HG03432 (cell line): ENCODE measurements around the gene FGR.

Experiments used
- ATAC-seq: cut with Tn5 transposase; IDR thresholded peaks from one replicate; pipeline ENCODE4 v1.9.1; 2021; ENCODE audit warnings: mild to moderate bottlenecking, moderate library complexity; ENCODE audit not compliant: unreplicated experiment

The FGR gene

GRCh38 chr1:27617420-27617819, 17.6 kb downstream of the FGR start:
- no peak for ATAC-seq

GRCh38 chr1:27616441-27616840, 18.5 kb downstream of the FGR start:
- no peak for ATAC-seq

GRCh38 chr1:27615346-27616192, 19.4 kb downstream of the FGR start:
- no peak for ATAC-seq

- ATAC-seq, result no peak
Observed at GRCh38 chr1:27614625-27615344, 20.2 kb downstream of the FGR start.

DNA sequence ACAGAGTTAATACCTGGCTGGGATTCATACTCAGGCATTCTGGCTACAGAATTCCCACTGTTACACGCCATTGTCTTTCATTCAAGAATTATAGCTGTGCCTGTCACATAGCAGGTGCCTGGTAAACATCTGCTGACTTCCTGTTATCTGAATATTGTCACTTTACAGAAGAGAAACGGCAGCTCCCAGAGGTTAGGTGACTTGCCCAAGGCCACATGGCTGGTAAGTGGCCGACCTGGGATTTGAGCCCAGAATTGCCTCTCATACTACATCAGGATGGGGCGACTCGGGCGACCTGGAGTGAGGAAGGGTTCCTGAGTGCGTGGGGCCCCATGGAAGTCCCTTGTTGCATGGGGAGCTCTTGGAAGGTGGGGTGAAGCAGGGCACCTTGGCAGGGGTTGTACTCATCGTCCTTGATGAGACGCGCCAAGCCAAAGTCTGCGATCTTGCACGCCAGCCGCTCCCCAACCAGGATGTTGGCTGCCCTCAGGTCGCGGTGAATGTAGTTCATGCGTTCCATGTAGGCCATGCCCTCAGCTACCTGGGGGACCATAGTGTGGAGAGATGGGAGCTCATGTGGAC, 20.9 kb downstream of the FGR start:
- ATAC-seq, result no peak

DNA sequence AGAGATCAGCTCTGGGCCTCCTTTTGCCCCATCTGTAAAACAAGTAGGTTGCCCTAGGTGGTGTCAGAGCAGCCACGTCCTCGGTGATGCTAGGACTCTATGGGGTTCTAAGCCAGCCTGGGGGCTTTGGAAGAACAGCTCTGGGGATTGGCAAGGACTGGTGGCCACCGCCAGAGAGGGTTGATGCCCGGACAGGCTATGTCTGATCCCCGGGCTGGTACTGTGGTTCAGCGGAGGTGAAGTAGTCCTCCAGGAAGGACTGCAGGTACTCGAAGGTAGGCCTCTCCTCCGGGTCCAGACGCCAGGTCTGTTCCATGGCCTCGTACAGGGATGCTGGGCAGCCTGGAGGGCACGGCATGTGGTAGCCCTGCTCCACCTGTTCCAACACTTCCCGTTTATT, 22.3 kb downstream of the FGR start:
- ATAC-seq, result no peak

DNA sequence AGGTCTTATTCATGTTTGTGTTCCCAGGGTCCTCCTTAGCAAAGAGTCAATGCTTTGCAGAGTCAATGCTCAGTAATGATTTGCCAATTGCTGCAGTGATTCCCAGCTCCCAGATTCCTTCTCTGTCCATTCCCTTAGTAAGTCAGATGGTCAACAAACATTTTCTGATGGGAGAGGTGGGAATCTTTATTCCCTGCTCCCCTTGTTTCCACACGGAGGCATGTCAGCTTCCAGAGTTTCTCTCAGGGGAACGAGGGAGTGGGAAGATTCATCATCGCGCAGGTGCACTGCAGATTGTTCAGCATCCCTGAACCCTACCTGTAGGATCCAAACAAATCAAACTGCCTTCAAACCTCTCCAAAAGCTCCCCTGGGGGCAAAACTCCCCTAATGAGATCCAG, 23.5 kb downstream of the FGR start:
- ATAC-seq, result no peak

GRCh38 chr1:27609618-27610240, 25.3 kb downstream of the FGR start:
- ATAC-seq, result no peak

DNA sequence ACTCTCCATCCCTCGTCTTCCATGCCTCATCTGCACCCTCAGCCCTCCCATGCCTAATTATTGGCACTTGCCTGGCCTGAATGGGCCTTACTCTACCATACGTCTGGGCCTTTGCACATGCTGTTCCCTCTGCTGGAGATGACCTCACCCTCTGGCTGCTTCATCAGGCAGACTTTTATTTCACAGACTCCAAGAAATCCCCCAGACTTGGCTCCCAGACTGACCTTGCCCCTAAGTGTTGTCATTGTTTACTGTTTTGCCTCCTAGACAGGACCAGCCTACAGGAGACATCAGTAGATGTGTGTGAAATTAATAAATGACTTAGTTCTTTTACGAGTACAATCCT, 25.8 kb downstream of the FGR start:
- no peak for ATAC-seq

DNA sequence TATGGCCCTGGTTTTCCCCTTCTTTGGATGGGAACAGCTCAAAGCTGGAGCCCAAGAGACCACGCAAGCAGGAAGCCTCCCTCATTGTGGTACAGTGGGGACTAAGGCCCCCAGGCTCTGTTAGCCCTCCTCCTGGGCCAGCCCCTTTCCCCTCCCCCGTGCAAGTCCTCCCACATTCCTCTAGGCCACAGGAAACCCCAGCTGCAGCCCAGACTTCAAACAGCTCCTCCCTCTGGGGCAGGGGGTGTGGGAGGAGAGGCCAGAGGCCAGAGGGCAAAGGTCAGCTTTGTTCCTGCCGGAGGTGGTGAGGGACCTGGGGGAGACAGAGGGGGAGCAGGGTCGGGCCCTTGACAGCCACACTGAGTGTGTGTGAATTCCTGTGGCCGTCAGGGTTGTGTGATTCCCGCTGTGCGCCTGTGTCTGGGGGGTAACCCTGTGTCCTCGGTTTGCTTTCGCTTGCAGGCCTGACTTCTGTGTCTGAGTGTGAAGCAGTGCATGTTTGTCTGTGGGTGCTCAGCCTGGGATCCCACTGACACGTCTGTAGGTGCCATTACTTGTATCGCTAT, 27.7 kb downstream of the FGR start:
- ATAC-seq, result no peak

DNA sequence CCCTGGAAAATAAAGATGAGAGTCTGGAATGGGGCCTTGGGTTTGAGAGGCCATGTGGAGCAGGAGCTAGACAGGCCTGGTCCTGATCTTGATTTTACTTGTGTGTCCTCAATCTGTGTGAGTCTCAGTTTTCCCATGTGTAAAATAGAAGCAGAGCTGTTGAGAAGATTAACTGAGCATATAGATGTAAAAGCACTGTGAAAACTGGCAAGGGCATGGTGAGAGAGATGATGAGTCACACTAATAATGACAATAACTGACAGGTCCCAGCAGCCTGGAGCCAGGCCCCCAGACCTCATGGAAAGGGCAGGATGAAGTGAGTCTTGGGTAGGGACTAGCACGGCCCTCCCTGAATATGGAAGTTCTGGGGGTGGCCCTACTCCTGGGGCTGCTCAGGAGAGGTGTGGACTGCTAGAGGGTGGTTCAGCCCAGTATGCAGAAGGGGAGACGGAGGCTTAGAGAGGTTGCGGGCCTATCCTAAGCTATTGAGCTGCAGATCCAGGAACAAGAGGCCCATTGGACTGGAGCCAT, 28.2 kb downstream of the FGR start:
- no peak for ATAC-seq

DNA sequence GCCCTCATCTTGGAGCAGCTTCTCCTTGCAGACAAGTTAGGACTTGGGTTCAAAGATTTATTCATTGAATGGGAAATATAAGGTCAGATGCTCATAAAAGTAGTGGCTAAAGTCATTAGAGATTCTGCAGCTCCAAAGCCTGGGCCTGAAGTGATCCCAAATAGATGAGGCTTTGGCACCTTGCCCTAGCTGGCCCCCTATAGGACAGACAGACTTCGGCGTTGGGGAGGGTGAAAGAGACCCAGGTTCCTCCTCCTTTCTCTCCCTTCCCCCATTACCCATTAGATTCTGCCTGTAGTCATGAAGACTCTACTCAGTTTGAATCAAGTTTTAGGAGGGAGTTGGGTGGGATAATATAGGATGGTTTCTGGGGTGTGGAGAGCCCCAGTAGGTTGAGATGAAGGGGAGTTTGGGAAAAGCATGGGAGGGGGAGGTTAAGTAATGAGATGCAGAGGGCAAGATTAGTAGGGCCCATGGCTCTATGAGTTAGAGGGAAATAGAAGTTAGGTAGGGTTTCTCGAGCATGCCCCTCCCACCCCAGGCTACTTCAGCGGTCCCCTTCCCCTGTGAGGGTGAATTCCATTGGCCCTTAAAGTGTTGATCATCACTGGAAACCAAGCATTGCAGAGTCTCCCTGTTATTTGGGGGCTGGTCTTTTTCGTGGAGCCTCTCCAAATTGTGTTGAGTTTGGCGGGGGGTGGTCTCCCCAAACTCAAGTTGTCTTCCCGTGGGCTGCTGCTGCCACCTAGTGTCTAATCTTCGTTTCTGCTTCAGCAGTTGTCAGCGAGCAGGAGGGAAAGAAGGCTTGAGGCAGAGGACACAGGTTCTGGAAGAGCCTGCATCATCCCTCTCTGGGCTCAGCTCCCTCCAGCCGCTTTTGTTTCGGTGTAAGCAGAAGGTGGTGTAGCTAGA, 28.9 kb downstream of the FGR start:
- no peak for ATAC-seq

DNA sequence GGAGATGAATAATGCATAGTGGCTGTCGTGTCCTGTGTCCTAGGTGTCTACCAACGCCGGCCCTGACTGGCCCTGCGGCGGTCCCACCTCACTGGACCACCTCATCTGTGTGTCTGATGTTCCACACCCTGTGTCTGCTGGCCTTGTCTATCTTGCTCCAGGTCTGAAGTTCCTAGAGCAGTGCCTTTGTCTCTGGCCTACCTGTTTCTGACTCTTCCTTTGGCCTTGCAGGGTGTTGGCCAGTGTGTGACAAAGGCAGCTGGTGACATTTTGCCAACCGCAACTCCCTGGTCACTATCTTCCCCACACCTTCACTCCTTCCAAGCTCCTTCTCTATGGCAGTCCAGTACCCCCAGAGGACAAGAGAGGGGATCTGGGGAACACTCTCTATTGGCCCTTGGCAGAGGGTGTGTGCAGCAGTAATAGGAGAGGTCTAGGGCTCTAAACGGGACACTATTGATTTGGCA, 29.7 kb downstream of the FGR start:
- ATAC-seq, result no peak

DNA sequence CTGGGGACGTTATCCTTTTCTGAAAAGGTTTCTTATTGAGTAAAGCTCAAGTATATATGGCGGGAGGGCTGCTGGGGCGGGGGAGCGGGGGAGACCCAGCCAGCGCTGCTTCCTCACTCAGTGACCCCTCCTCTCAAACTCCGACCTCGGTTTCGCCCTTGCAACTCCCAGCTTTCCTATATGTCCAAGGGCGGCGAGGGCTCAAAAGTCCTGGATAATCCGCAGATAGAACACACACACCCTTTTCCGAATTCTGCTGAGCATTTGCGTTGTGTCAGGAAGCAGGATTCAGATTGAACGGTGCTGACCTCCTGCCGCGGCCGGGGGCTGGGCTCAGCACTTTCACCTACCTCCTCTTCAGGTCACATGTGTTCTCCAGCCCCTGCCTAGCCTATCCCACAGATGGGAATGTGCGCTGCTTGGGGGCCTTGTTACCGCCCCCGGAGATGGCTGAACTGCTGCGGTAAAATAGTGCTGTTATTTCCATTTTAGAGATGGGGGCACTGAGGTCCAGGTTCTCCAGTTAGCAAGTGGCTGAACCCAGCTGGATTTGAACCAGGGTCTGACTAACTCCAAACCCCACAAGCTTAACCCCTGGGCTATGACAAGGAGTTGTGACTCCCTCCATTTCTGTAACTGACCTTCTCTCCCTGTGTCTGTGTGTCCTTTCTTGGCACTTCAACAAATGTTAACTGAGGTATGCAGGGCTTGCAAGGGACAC, 30.2 kb downstream of the FGR start:
- ATAC-seq, result no peak

GRCh38 chr1:27603681-27604578, 31.1 kb downstream of the FGR start, which contains the start of gene AHDC1:
AHDC1 (minus strand) TSS chr1:27604144; CDS start chr1:27552115, 52,029 bp downstream.
- ATAC-seq, result peak; percentile 55

DNA sequence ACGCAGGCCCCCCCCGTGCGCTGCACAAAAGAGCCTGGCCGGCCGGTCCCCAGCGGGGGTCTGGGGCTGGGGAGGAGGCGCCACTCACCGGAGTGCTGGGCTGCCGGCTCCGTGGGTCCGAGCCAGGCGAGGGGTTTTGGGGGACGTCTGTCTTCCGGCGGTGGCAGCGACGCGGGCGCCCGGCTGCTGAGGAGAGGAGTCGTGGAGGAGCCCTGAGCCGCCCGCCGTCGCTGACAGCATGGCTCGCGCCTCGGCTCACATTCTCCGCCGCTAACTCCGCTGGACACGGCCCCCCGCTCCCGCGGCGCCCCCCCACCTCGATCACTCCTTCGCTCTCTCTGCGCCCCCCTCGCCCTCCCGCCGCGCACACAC, 31.7 kb downstream of the FGR start:
- ATAC-seq, result no peak

DNA sequence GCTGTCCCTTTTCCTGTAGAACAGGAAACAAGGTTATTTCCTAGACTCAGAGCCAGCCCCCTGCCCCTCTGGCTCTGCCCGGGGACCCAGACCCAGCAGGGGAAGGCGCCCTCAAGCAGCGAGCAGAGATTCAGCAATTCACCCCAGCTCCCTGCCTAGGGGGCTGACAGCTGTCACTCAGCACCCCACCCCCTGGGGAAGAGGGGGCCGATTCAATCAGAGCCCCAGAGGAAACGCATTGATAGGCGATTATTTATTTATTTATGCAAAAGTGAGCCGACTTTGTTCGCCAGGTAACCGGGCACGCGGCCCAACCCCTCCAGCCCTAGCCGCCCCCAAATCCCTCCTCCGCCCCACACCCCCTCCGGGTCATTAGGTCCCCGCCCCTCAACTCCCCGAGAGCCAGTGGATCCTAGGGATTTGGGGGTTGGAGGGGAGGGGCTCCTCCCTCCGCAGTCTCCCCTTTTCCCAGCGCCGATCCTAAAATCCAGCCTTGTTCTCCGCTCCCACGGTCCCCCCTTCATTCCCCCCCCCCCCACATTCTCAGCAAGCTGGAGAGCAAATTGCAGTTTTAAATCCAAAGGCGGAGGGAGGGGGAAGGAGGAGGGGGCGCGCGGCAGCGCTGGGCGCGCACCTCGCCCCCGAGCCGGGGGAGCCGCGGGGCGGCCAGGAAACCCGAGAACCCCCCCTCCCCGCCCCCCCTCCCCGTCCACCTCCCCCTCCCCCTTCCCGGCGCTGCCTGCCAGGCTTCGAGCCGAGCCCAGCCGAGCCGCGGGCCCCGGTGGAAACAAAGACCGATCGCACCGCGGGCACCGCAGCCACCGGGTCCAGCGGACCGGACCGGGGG, 32.3 kb downstream of the FGR start:
- no peak for ATAC-seq
